DOHH2 (cell line): ENCODE results near the gene CA7.

ENCODE experiments used
- CTCF ChIP-seq: fragments of 200-600 bp; sonication (generic); IDR thresholded peaks from one replicate; pipeline ENCODE4 v1.5.1; 2014; ENCODE audit warnings: antibody characterized with exemption, mild to moderate bottlenecking, low read depth, low read length; ENCODE audit not compliant: poor library complexity, severe bottlenecking
- EZH2phosphoT487 ChIP-seq: fragments of 200-600 bp; sonication (generic); IDR thresholded peaks from 2 replicates; pipeline ENCODE4 v1.6.1; 2017; ENCODE audit warnings: borderline replicate concordance, mild to moderate bottlenecking, antibody characterized with exemption, low read length, moderate library complexity, mixed read lengths

GRCh38 chr16:66885491-66885890 lies 41.3 kb downstream of the CA7 start:
- TF ChIP-seq EZH2phosphoT487 (no peak), CTCF (no peak)
